GM23338 (cell line): ENCODE measurements around the gene ASPRV1. TPM values are rescaled to one million over a fixed set of nuclear protein-coding genes. Genes with fewer than 3 reads are reported as not detected.

Source experiments
- ATAC-seq: fragments of 200-7000 bp; cut with Tn5 transposase; 3 replicates; pipeline ENCODE4 v1.9.1; 2020
- DNase-seq: peaks from one replicate; pipeline ENCODE4 v3.0.0-alpha.2; 2015; ENCODE audit warnings: low spot score
- H2AFZ ChIP-seq: fragments of 200-600 bp; sonication (generic); 2 replicates; pipeline ENCODE4 v1.8.0; 2016; ENCODE audit warnings: antibody characterized with exemption, mild to moderate bottlenecking, moderate library complexity
- H3F3A ChIP-seq: fragments of 200-600 bp; sonication (generic); replicated peaks from 2 replicates; pipeline ENCODE4 v1.8.0; 2017; ENCODE audit warnings: antibody characterized with exemption, mixed run types, low read depth
- H3K27ac ChIP-seq: fragments of 200-600 bp; sonication (generic); 2 replicates; pipeline ENCODE4 v1.6.1; 2016; ENCODE audit warnings: low read depth
- H3K27me3 ChIP-seq: fragments of 200-600 bp; sonication (generic); 2 replicates; pipeline ENCODE4 v1.8.0; 2016; ENCODE audit warnings: mild to moderate bottlenecking, mixed run types, moderate library complexity; ENCODE audit not compliant: insufficient read depth
- H3K36me3 ChIP-seq: fragments of 200-600 bp; sonication (generic); 2 replicates; pipeline ENCODE4 v1.8.0; 2016; ENCODE audit warnings: mild to moderate bottlenecking; ENCODE audit not compliant: insufficient read depth
- H3K4me1 ChIP-seq: fragments of 200-600 bp; sonication (generic); 2 replicates; pipeline ENCODE4 v1.8.0; 2016; ENCODE audit warnings: mild to moderate bottlenecking, moderate library complexity; ENCODE audit not compliant: insufficient read depth
- H3K4me2 ChIP-seq: fragments of 200-600 bp; sonication (generic); 2 replicates; pipeline ENCODE4 v1.7.1; 2017; ENCODE audit warnings: mixed run types
- H3K4me3 ChIP-seq: fragments of 200-600 bp; sonication (generic); 2 replicates; pipeline ENCODE4 v1.6.1; 2016; ENCODE audit warnings: mixed run types
- H3K79me2 ChIP-seq: fragments of 200-600 bp; sonication (generic); replicated peaks from 2 replicates; pipeline ENCODE4 v1.8.0; 2017; ENCODE audit warnings: mild to moderate bottlenecking; ENCODE audit not compliant: insufficient read depth
- H3K9me2 ChIP-seq: fragments of 200-600 bp; sonication (generic); 2 replicates; pipeline ENCODE4 v1.8.0; 2017; ENCODE audit not compliant: insufficient read depth
- H4K20me1 ChIP-seq: fragments of 200-600 bp; sonication (generic); replicated peaks from 2 replicates; pipeline ENCODE4 v1.8.0; 2017; ENCODE audit warnings: mild to moderate bottlenecking; ENCODE audit not compliant: insufficient read depth
- H3K27ac Mint-ChIP-seq: 2 replicates; pipeline ENCODE4 v1.8.0; 2020; ENCODE audit warnings: inconsistent platforms, mild to moderate bottlenecking, moderate library complexity, mixed read lengths
- H3K27me3 Mint-ChIP-seq: 3 replicates; pipeline ENCODE4 v1.8.0; 2022; ENCODE audit warnings: low read depth, mild to moderate bottlenecking, moderate library complexity, mixed read lengths, inconsistent platforms; ENCODE audit not compliant: insufficient read depth, poor library complexity
- H3K36me3 Mint-ChIP-seq: 3 replicates; pipeline ENCODE4 v1.8.0; 2021; ENCODE audit warnings: low read depth, mild to moderate bottlenecking, inconsistent platforms, moderate library complexity, mixed read lengths
- H3K4me1 Mint-ChIP-seq: 3 replicates; pipeline ENCODE4 v1.8.0; 2020; ENCODE audit warnings: mild to moderate bottlenecking, inconsistent platforms, mixed read lengths
- H3K4me3 Mint-ChIP-seq: 3 replicates; pipeline ENCODE4 v1.8.0; 2021; ENCODE audit warnings: moderate library complexity, mild to moderate bottlenecking, inconsistent platforms, mixed read lengths
- H3K9me3 Mint-ChIP-seq: 3 replicates; pipeline ENCODE4 v1.8.0; 2020; ENCODE audit warnings: moderate library complexity, mild to moderate bottlenecking, inconsistent platforms, mixed read lengths
- CREB1 ChIP-seq: fragments of 250-450 bp; sonication (Bioruptor Pico); IDR thresholded peaks from 2 replicates; pipeline ENCODE4 v1.5.0; 2020; ENCODE audit warnings: low read depth, mild to moderate bottlenecking, moderate library complexity
- CTCF ChIP-seq, 2 experiments: fragments of 200-600 bp in 1 of 2; sonication (generic) in 1 of 2; conservative IDR thresholded peaks; 2 replicates each; pipeline versions ENCODE4 v1.5.1 to v1.6.1; 2016 to 2017; ENCODE audit warnings: antibody characterized with exemption in 2 of 2, low read depth in 2 of 2, mild to moderate bottlenecking in 2 of 2, moderate library complexity in 1 of 2
- ETS1 ChIP-seq: IDR thresholded peaks from 2 replicates; pipeline ENCODE4 v1.6.1; 2016; ENCODE audit warnings: antibody characterized with exemption
- EZH2 ChIP-seq: fragments of 200-600 bp; sonication (generic); IDR thresholded peaks from one replicate; pipeline ENCODE4 v1.8.0; 2017; ENCODE audit warnings: antibody characterized with exemption, mild to moderate bottlenecking, low read depth; ENCODE audit not compliant: unreplicated experiment
- EZH2phosphoT487 ChIP-seq: fragments of 200-600 bp; sonication (generic); IDR thresholded peaks from one replicate; pipeline ENCODE4 v1.8.1; 2018; ENCODE audit warnings: antibody characterized with exemption; ENCODE audit not compliant: unreplicated experiment
- JUNB ChIP-seq: IDR thresholded peaks from one replicate; pipeline ENCODE4 v1.6.1; 2016; ENCODE audit warnings: antibody characterized with exemption; ENCODE audit not compliant: unreplicated experiment
- NANOG ChIP-seq: IDR thresholded peaks from 2 replicates; pipeline ENCODE4 v1.6.1; 2016; ENCODE audit warnings: antibody characterized with exemption, borderline replicate concordance
- POLR2AphosphoS5 ChIP-seq: IDR thresholded peaks from 2 replicates; pipeline ENCODE4 v1.6.1; 2016; ENCODE audit warnings: antibody characterized with exemption, low read depth
- REST ChIP-seq: IDR thresholded peaks from one replicate; pipeline ENCODE4 v1.6.1; 2018; ENCODE audit warnings: antibody characterized with exemption; ENCODE audit not compliant: unreplicated experiment
- STAT1 ChIP-seq: IDR thresholded peaks from one replicate; pipeline ENCODE4 v1.6.1; 2016; ENCODE audit warnings: antibody characterized with exemption; ENCODE audit not compliant: unreplicated experiment
- ZNF114 ChIP-seq: fragments of 250-450 bp; sonication (Bioruptor Pico); IDR thresholded peaks from 2 replicates; pipeline ENCODE4 v1.5.0; 2020; ENCODE audit warnings: mild to moderate bottlenecking, moderate library complexity
- ZNF331 ChIP-seq: fragments of 250-450 bp; sonication (Bioruptor Pico); IDR thresholded peaks from 2 replicates; pipeline ENCODE4 v1.5.0; 2020; ENCODE audit warnings: low read depth, mild to moderate bottlenecking, moderate library complexity
- ZNF462 ChIP-seq: fragments of 250-450 bp; sonication (Bioruptor Pico); IDR thresholded peaks from 2 replicates; pipeline ENCODE4 v1.5.0; 2020; ENCODE audit warnings: mild to moderate bottlenecking, moderate library complexity
- polyA plus RNA-seq: library from polyadenylated mRNA; unstranded; fragments of >200 nt; fragmentation: Nextera tagmentation; extraction: Ambion mirVana; gene quantifications from 2 replicates; pipeline ENCODE4 v1.2.1, GENCODE V29; 2016
- total RNA-seq: library from RNA; depleted of rRNA; stranded (reverse); fragments of >200 nt; shearing (Covaris generic); gene quantifications from 2 replicates; pipeline ENCODE4 v1.2.3, GENCODE V29; 2014

The ASPRV1 gene
- total and polyA plus RNA-seq, 2 experiments from 2014 or later: 0.60 to 1.4 TPM

GRCh38 chr2:69977186-69977585 is 15.8 kb upstream of the ASPRV1 start:
- H2AFZ ChIP-seq: no peak overlapping the region
- Mint-ChIP-seq H3K4me1 (peaks cover 11% of the 10 kb centered on the region), H3K4me3 (no peak overlapping the region), H3K27me3 (peaks cover 3% of the 10 kb centered on the region), H3K9me3 (no peaks in the 10 kb centered on the region), H3K27ac (no peak overlapping the region), H3K36me3 (no peaks in the 10 kb centered on the region; the same call in 2 of the 3 replicates)
- no peaks in the 10 kb centered on the region for H3K79me2 ChIP-seq
- H3K4me3 ChIP-seq: no peak overlapping the region
- H3F3A ChIP-seq: no peaks in the 10 kb centered on the region
- H3K36me3 ChIP-seq: no peaks in the 10 kb centered on the region
- H3K4me1 ChIP-seq: no peaks in the 10 kb centered on the region
- no peak for TF ChIP-seq JUNB
- no peak for TF ChIP-seq POLR2AphosphoS5
- no peak for TF ChIP-seq ETS1
- no peak for TF ChIP-seq CREB1
- no peak for TF ChIP-seq REST
- TF ChIP-seq NANOG: no peak
- TF ChIP-seq ZNF462 (CRISPR knock-in tag): no peak
- no peak for TF ChIP-seq EZH2
- no peak for TF ChIP-seq STAT1
- no peak for TF ChIP-seq ZNF331 (CRISPR knock-in tag)
- TF ChIP-seq EZH2phosphoT487: no peak
- TF ChIP-seq CTCF (conservative IDR thresholded peaks at IDR 0.05; ENCODE audit: low read depth in 2 of 2): no peak
- no peak for TF ChIP-seq ZNF114 (CRISPR knock-in tag)
- H3K27ac ChIP-seq: no peak overlapping the region
- H3K9me2 ChIP-seq: 0 out of 2 replicates have a peak, but pooled peaks cover 3% of the 10 kb centered on the region
- ATAC-seq: no peak; the same call in 2 of the 3 replicates
- H4K20me1 ChIP-seq: no peaks in the 10 kb centered on the region
- no peak for DNase-seq
- H3K27me3 ChIP-seq: no peaks in the 10 kb centered on the region
- no peak overlapping the region for H3K4me2 ChIP-seq
